Activated naive CD4-positive, alpha-beta T cell treated with anti-CD3 and anti-CD28 coated beads for 36 hours (primary cell): ENCODE results near the gene TENM4. TPM values are rescaled to one million over a fixed set of nuclear protein-coding genes. Genes with fewer than 3 reads are reported as not detected.

Source experiments
- CTCF ChIA-PET: fragments of 350-600 bp; sonication (Branson Sonifier 250); formaldehyde crosslinking; loops from one replicate; lab custom pipeline; 2021; ENCODE audit warnings: antibody characterized with exemption; lab: Charles Lee
- DNase-seq: peaks from one replicate; pipeline ENCODE4 v3.0.0-alpha.2; 2020
- H3K27ac Mint-ChIP-seq: one replicate; pipeline ENCODE4 v1.8.0; 2021; ENCODE audit warnings: mild to moderate bottlenecking, mixed read lengths
- H3K27me3 Mint-ChIP-seq: one replicate; pipeline ENCODE4 v1.8.0; 2021; ENCODE audit warnings: low read depth, mixed read lengths
- H3K36me3 Mint-ChIP-seq: one replicate; pipeline ENCODE4 v1.8.0; 2021; ENCODE audit warnings: low read depth, mixed read lengths
- H3K4me1 Mint-ChIP-seq: one replicate; pipeline ENCODE4 v1.8.0; 2021; ENCODE audit warnings: low read depth, mixed read lengths
- H3K4me3 Mint-ChIP-seq: one replicate; pipeline ENCODE4 v1.8.0; 2021; ENCODE audit warnings: mild to moderate bottlenecking, moderate library complexity, mixed read lengths
- H3K9me3 Mint-ChIP-seq: one replicate; pipeline ENCODE4 v1.8.0; 2021; ENCODE audit warnings: mixed read lengths
- intact Hi-C: fragments of 100-400 bp; cut with micrococcal nuclease; formaldehyde crosslinking; loops from one replicate; pipeline ENCODE4 v1.15.1; 2023
- total RNA-seq, 2 experiments: library from RNA; stranded (reverse); gene quantifications; one replicate each; pipeline ENCODE4 v1.2.3, GENCODE V29; 2021

The TENM4 gene
- total RNA-seq, 2 experiments from 2014 or later: not detected

GRCh38 chr11:79467761-79468160 lies 26.9 kb upstream of the TENM4 start:
- intact Hi-C loops: no loop called here
- Mint-ChIP-seq H3K36me3 (no peaks in the 10 kb centered on the region), H3K27ac (no peak overlapping the region), H3K4me1 (no peaks in the 10 kb centered on the region), H3K27me3 (peaks cover 6% of the 10 kb centered on the region), H3K9me3 (no peaks in the 10 kb centered on the region), H3K4me3 (no peak overlapping the region)
- no peak for DNase-seq
- CTCF ChIA-PET: no interaction called here

GRCh38 chr11:79466411-79466810 lies 25.6 kb upstream of the TENM4 start:
- H3K4me3 Mint-ChIP-seq: no peak overlapping the region
- CTCF ChIA-PET: no interaction called here
- DNase-seq: no peak
- no peaks in the 10 kb centered on the region for H3K36me3 Mint-ChIP-seq
- H3K27ac Mint-ChIP-seq: no peak overlapping the region
- intact Hi-C loops: no loop called here
- H3K27me3 Mint-ChIP-seq: peaks cover 2% of the 10 kb centered on the region
- no peaks in the 10 kb centered on the region for H3K4me1 Mint-ChIP-seq
- no peaks in the 10 kb centered on the region for H3K9me3 Mint-ChIP-seq

GRCh38 chr11:79465160-79465559 lies 24.3 kb upstream of the TENM4 start:
- Mint-ChIP-seq H3K9me3 (no peaks in the 10 kb centered on the region), H3K27ac (no peak overlapping the region), H3K27me3 (peaks cover 4% of the 10 kb centered on the region), H3K36me3 (no peaks in the 10 kb centered on the region), H3K4me1 (no peaks in the 10 kb centered on the region), H3K4me3 (no peak overlapping the region)
- CTCF ChIA-PET: no interaction called here
- no peak for DNase-seq
- intact Hi-C loops: no loop called here

- Mint-ChIP-seq H3K36me3 (no peaks in the 10 kb centered on the region), H3K4me1 (no peaks in the 10 kb centered on the region), H3K27me3 (peaks cover 8% of the 10 kb centered on the region), H3K27ac (no peak overlapping the region), H3K9me3 (no peaks in the 10 kb centered on the region), H3K4me3 (no peak overlapping the region)
- intact Hi-C loops: no loop called here
- no peak for DNase-seq
- CTCF ChIA-PET: no interaction called here
Observed at GRCh38 chr11:79461666-79462645, 21.1 kb upstream of the TENM4 start.

GRCh38 chr11:79461144-79461543 lies 20.3 kb upstream of the TENM4 start:
- CTCF ChIA-PET: interaction anchor here (0.6 kb wide), 1 partner anchor 1096 kb away, joined by 3 read pairs; no protein-coding TSS in a partner anchor
- intact Hi-C loops: no loop called here
- Mint-ChIP-seq H3K4me1 (no peaks in the 10 kb centered on the region), H3K4me3 (no peak overlapping the region), H3K36me3 (no peaks in the 10 kb centered on the region), H3K9me3 (no peaks in the 10 kb centered on the region), H3K27ac (no peak overlapping the region), H3K27me3 (peaks cover 13% of the 10 kb centered on the region)
- no peak for DNase-seq

GRCh38 chr11:79458709-79459108 lies 17.9 kb upstream of the TENM4 start:
- CTCF ChIA-PET: no interaction called here
- intact Hi-C loops: no loop called here
- H3K27me3 Mint-ChIP-seq: peaks cover 13% of the 10 kb centered on the region
- H3K4me1 Mint-ChIP-seq: no peaks in the 10 kb centered on the region
- H3K36me3 Mint-ChIP-seq: no peaks in the 10 kb centered on the region
- no peak overlapping the region for H3K27ac Mint-ChIP-seq
- DNase-seq: no peak
- H3K4me3 Mint-ChIP-seq: no peak overlapping the region
- no peaks in the 10 kb centered on the region for H3K9me3 Mint-ChIP-seq

- DNase-seq: no peak
- H3K4me1 Mint-ChIP-seq: no peaks in the 10 kb centered on the region
- H3K9me3 Mint-ChIP-seq: no peaks in the 10 kb centered on the region
- CTCF ChIA-PET: no interaction called here
- H3K4me3 Mint-ChIP-seq: no peak overlapping the region
- H3K27me3 Mint-ChIP-seq: peaks cover 17% of the 10 kb centered on the region
- intact Hi-C loops: no loop called here
- H3K27ac Mint-ChIP-seq: no peak overlapping the region
- H3K36me3 Mint-ChIP-seq: no peaks in the 10 kb centered on the region
Observed at GRCh38 chr11:79456501-79456900, 15.7 kb upstream of the TENM4 start.

GRCh38 chr11:79453617-79454016 lies 12.8 kb upstream of the TENM4 start:
- CTCF ChIA-PET: no interaction called here
- H3K27ac Mint-ChIP-seq: no peak overlapping the region
- H3K4me3 Mint-ChIP-seq: no peak overlapping the region
- intact Hi-C loops: no loop called here
- DNase-seq: no peak
- no peaks in the 10 kb centered on the region for H3K36me3 Mint-ChIP-seq
- H3K9me3 Mint-ChIP-seq: peaks cover under 1% of the 10 kb centered on the region
- no peaks in the 10 kb centered on the region for H3K4me1 Mint-ChIP-seq
- H3K27me3 Mint-ChIP-seq: peaks cover 12% of the 10 kb centered on the region

- no peaks in the 10 kb centered on the region for H3K4me1 Mint-ChIP-seq
- intact Hi-C loops: no loop called here
Observed at GRCh38 chr11:79449040-79449439, 8.2 kb upstream of the TENM4 start.

GRCh38 chr11:79447038-79447786 lies 6.4 kb upstream of the TENM4 start:
- Mint-ChIP-seq H3K27ac (no peak overlapping the region), H3K4me1 (no peaks in the 10 kb centered on the region), H3K9me3 (peaks cover 4% of the 10 kb centered on the region), H3K4me3 (no peak overlapping the region), H3K36me3 (no peaks in the 10 kb centered on the region), H3K27me3 (peaks cover 23% of the 10 kb centered on the region)
- CTCF ChIA-PET: no interaction called here
- no peak for DNase-seq
- intact Hi-C loops: no loop called here

More at GRCh38 chr11:79449040-79449439, 8.2 kb upstream of the TENM4 start:
- no peak for DNase-seq
- no peak overlapping the region for H3K4me3 Mint-ChIP-seq
- no peak overlapping the region for H3K27ac Mint-ChIP-seq
- peaks cover 9% of the 10 kb centered on the region for H3K27me3 Mint-ChIP-seq
- no peaks in the 10 kb centered on the region for H3K36me3 Mint-ChIP-seq
- H3K9me3 Mint-ChIP-seq: peaks cover 4% of the 10 kb centered on the region
- CTCF ChIA-PET: interaction anchor here (0.6 kb wide), 1 partner anchor 65 kb away, joined by 3 read pairs; no protein-coding TSS in a partner anchor

- Mint-ChIP-seq H3K27ac (no peak overlapping the region), H3K9me3 (peaks cover 4% of the 10 kb centered on the region), H3K36me3 (no peaks in the 10 kb centered on the region), H3K27me3 (peaks cover 30% of the 10 kb centered on the region), H3K4me3 (no peak overlapping the region), H3K4me1 (peaks cover 7% of the 10 kb centered on the region)
- no peak for DNase-seq
- intact Hi-C loops: loop anchor here (1.0 kb wide), 1 partner anchor 21 kb away; no protein-coding TSS in a partner anchor
- CTCF ChIA-PET: no interaction called here
Observed at GRCh38 chr11:79444923-79445322, 4.1 kb upstream of the TENM4 start.

GRCh38 chr11:79441461-79441875 lies 638 bp upstream of the TENM4 start:
- Mint-ChIP-seq H3K4me1 (peaks cover 24% of the 10 kb centered on the region), H3K4me3 (peak overlapping the region; percentile 31), H3K27me3 (peaks cover 51% of the 10 kb centered on the region), H3K9me3 (no peaks in the 10 kb centered on the region), H3K36me3 (peaks cover 2% of the 10 kb centered on the region), H3K27ac (no peak overlapping the region)
- DNase-seq: no peak
- intact Hi-C loops: no loop called here
- CTCF ChIA-PET: no interaction called here
